CD14-positive monocyte (primary cell): ENCODE data around the gene DPM2. TPM values are rescaled to one million over a fixed set of nuclear protein-coding genes. Genes with fewer than 3 reads are reported as not detected.
A peak's percentile ranks its signal among the peaks of the same experiment; 100 is the strongest.

ENCODE experiments used
- DNase-seq, 3 donors: peaks; one replicate each; pipeline ENCODE4 v3.0.0-alpha.2; 2011 to 2022
- H2AFZ ChIP-seq: 2 replicates; pipeline ENCODE4 v1.6.0; 2012; ENCODE audit warnings: mild to moderate bottlenecking, low read depth, low read length, inconsistent platforms; ENCODE audit not compliant: insufficient read depth, poor library complexity, severe bottlenecking
- H3K27ac ChIP-seq, 2 donors: 1 replicate in 1 of 2; 2 replicates in 1 of 2; pipeline ENCODE4 v1.5.1; 2012 to 2013; ENCODE audit warnings: low read length in 2 of 2, control low read depth in 1 of 2, inconsistent platforms in 1 of 2, low read depth in 1 of 2, mild to moderate bottlenecking in 1 of 2
- H3K27me3 ChIP-seq, 2 donors: one replicate each; pipeline versions ENCODE4 v1.6.0 to v1.6.1; 2011 to 2013; ENCODE audit warnings: low read length in 2 of 2; ENCODE audit not compliant: control insufficient read depth in 2 of 2, insufficient read depth in 2 of 2
- H3K36me3 ChIP-seq, 2 donors: replicated peaks in 1 of 2; 1 replicate in 1 of 2; 2 replicates in 1 of 2; pipeline versions ENCODE4 v1.5.1 to v1.6.1; 2012 to 2013; ENCODE audit warnings: low read length in 2 of 2, control low read depth in 1 of 2, inconsistent platforms in 1 of 2, mild to moderate bottlenecking in 1 of 2; ENCODE audit not compliant: insufficient read depth in 2 of 2, control insufficient read depth in 1 of 2
- H3K4me1 ChIP-seq, 2 donors: 1 replicate in 1 of 2; 2 replicates in 1 of 2; pipeline versions ENCODE4 v1.5.1 to v1.6.1; 2012 to 2013; ENCODE audit warnings: low read length in 2 of 2, control low read depth in 1 of 2, inconsistent platforms in 1 of 2, mild to moderate bottlenecking in 1 of 2, moderate library complexity in 1 of 2; ENCODE audit not compliant: insufficient read depth in 2 of 2, control insufficient read depth in 1 of 2
- H3K4me2 ChIP-seq: replicated peaks from 2 replicates; pipeline ENCODE3; 2012; ENCODE audit warnings: low read length, moderate library complexity, mild to moderate bottlenecking; ENCODE audit not compliant: poor library complexity, severe bottlenecking; ENCODE audit errors: extremely low read depth
- H3K4me3 ChIP-seq, 3 experiments: fragments of 200-600 bp in 1 of 3; sonication (generic) in 1 of 3; replicated peaks in 1 of 3; 1 replicate in 2 of 3; 2 replicates in 1 of 3; pipeline ENCODE4 v1.5.1; 2011 to 2013; ENCODE audit warnings: low read length in 3 of 3, mild to moderate bottlenecking in 3 of 3, control low read depth in 2 of 3, low read depth in 2 of 3, inconsistent platforms in 1 of 3, moderate library complexity in 1 of 3
- H3K79me2 ChIP-seq: 2 replicates; pipeline ENCODE4 v1.6.0; 2012; ENCODE audit warnings: mild to moderate bottlenecking, control low read depth, inconsistent platforms, low read length, moderate library complexity; ENCODE audit not compliant: insufficient read depth
- H3K9ac ChIP-seq: 2 replicates; pipeline ENCODE4 v1.6.0; 2017; ENCODE audit warnings: low read length, mild to moderate bottlenecking; ENCODE audit not compliant: insufficient read depth, poor library complexity, severe bottlenecking
- H3K9me3 ChIP-seq, 2 donors: replicated peaks in 1 of 2; 1 replicate in 1 of 2; 2 replicates in 1 of 2; pipeline versions ENCODE4 v1.5.1 to v1.6.1; 2012 to 2013; ENCODE audit warnings: low read length in 2 of 2, control low read depth in 1 of 2; ENCODE audit not compliant: control insufficient read depth in 1 of 2, insufficient read depth in 1 of 2
- H4K20me1 ChIP-seq: 2 replicates; pipeline ENCODE4 v1.6.0; 2012; ENCODE audit warnings: mild to moderate bottlenecking, low read length, control low read depth, moderate library complexity; ENCODE audit not compliant: insufficient read depth
- H3K27ac Mint-ChIP-seq, 7 donors: one replicate each; pipeline ENCODE4 v1.8.0; 2020; ENCODE audit warnings: mild to moderate bottlenecking in 7 of 7, mixed read lengths in 7 of 7, moderate library complexity in 6 of 7, inconsistent platforms in 2 of 7
- H3K27me3 Mint-ChIP-seq, 3 donors: one replicate each; pipeline ENCODE4 v1.8.0; 2021 to 2022; ENCODE audit warnings: low read depth in 3 of 3, mild to moderate bottlenecking in 3 of 3, mixed read lengths in 3 of 3, moderate library complexity in 3 of 3, inconsistent platforms in 1 of 3
- H3K36me3 Mint-ChIP-seq, 2 donors: one replicate each; pipeline ENCODE4 v1.8.0; 2020; ENCODE audit warnings: mixed read lengths in 2 of 2, inconsistent platforms in 1 of 2, mild to moderate bottlenecking in 1 of 2
- H3K4me1 Mint-ChIP-seq: one replicate; pipeline ENCODE4 v1.8.0; 2020; ENCODE audit warnings: mild to moderate bottlenecking, mixed read lengths
- H3K4me3 Mint-ChIP-seq, 2 donors: one replicate each; pipeline ENCODE4 v1.8.0; 2020; ENCODE audit warnings: mild to moderate bottlenecking in 2 of 2, mixed read lengths in 2 of 2, moderate library complexity in 1 of 2
- H3K9me3 Mint-ChIP-seq, 7 donors: one replicate each; pipeline ENCODE4 v1.8.0; 2020 to 2022; ENCODE audit warnings: mixed read lengths in 7 of 7, mild to moderate bottlenecking in 6 of 7, moderate library complexity in 6 of 7, inconsistent platforms in 2 of 7
- CTCF ChIP-seq: fragments of 200-600 bp; IDR thresholded peaks from one replicate; pipeline ENCODE4 v1.8.0; 2022; ENCODE audit warnings: antibody characterized with exemption, mild to moderate bottlenecking
- WGBS: methylation state at CpG from one replicate; pipeline ENCODE4 v1.1.5; 2013; ENCODE audit warnings: missing lambda C conversion rate; ENCODE audit not compliant: insufficient coverage; 5-methylcytosine and 5-hydroxymethylcytosine counted together
- intact Hi-C, 2 donors: fragments of 100-400 bp; cut with micrococcal nuclease; formaldehyde crosslinking; loops; one replicate each; pipeline versions ENCODE4 v1.15.0 to v1.15.1; 2023
- polyA plus RNA-seq, 3 donors: library from polyadenylated mRNA; depleted of rRNA in 1 of 3; unstranded in 2 of 3; stranded (reverse) in 1 of 3; fragments of 300-500 nt in 2 of 3; fragments of >200 nt in 1 of 3; fragmentation: Illumina TruSeq in 2 of 3; gene quantifications; 1 replicate in 2 of 3; 2 replicates in 1 of 3; pipeline ENCODE4 v1.2.3, GENCODE V29; 2012 to 2021

DPM2 gene
- polyA plus RNA-seq, 3 donors: 22.4 to 28.7 (median 25.4) TPM

GRCh38 chr9:127943731-127944144 lies 6.1 kb upstream of the DPM2 start:
- H3K79me2 ChIP-seq: no peaks in the 10 kb centered on the region
- H3K36me3 Mint-ChIP-seq: peaks cover 6% of the 10 kb centered on the region in 2 donors
- H3K27ac Mint-ChIP-seq: peak overlapping the region in 1 of 7 donors; percentile 57
- peak; percentile 78 for TF ChIP-seq CTCF
- H3K9me3 Mint-ChIP-seq: no peaks in the 10 kb centered on the region
- H2AFZ ChIP-seq: peak overlapping the region; percentile 12
- peak; percentile 71 to 83 (median 79) for DNase-seq
- no peak overlapping the region for H3K4me3 ChIP-seq
- H3K4me2 ChIP-seq: peak overlapping the region; percentile 9
- H3K27me3 ChIP-seq: no peaks in the 10 kb centered on the region
- no peaks in the 10 kb centered on the region for H3K36me3 ChIP-seq
- peaks cover 11 to 13% of the 10 kb centered on the region in 2 donors for H3K4me1 ChIP-seq
- H4K20me1 ChIP-seq: no peaks in the 10 kb centered on the region
- 37% methylated on average over 9 of the region's 13 CpGs for WGBS
- H3K4me3 Mint-ChIP-seq: peak overlapping the region in 1 of 2 donors; percentile 72
- H3K9me3 ChIP-seq: no peaks in the 10 kb centered on the region
- peaks cover 0 to 3% (median 0%) of the 10 kb centered on the region in 3 donors for H3K27me3 Mint-ChIP-seq
- H3K9ac ChIP-seq: no peak overlapping the region
- peaks cover 13% of the 10 kb centered on the region for H3K4me1 Mint-ChIP-seq
- intact Hi-C loops: loop anchor here (1.0 to 10.0 kb wide), 4 partner anchors 91 to 174 kb away; no protein-coding TSS in a partner anchor
- H3K27ac ChIP-seq: no peak overlapping the region

GRCh38 chr9:127943011-127943662 lies 5.5 kb upstream of the DPM2 start:
- WGBS: 68% methylated on average over 11 of the region's 14 CpGs
- Mint-ChIP-seq H3K4me3 (peak overlapping the region in 1 of 2 donors; percentile 30), H3K4me1 (peaks cover 15% of the 10 kb centered on the region), H3K27ac (peak overlapping the region in 3 of 7 donors; percentile 32 to 86 (median 83)), H3K36me3 (peaks cover 6% of the 10 kb centered on the region in 2 donors), H3K9me3 (no peaks in the 10 kb centered on the region), H3K27me3 (peaks cover 0 to 3% (median 0%) of the 10 kb centered on the region in 3 donors)
- Histone ChIP-seq H4K20me1 (no peaks in the 10 kb centered on the region), H3K9me3 (no peaks in the 10 kb centered on the region), H3K36me3 (no peaks in the 10 kb centered on the region), H3K4me3 (no peak overlapping the region), H3K4me1 (peaks cover 11 to 14% of the 10 kb centered on the region in 2 donors), H3K79me2 (no peaks in the 10 kb centered on the region), H3K4me2 (peak overlapping the region; percentile 9), H3K9ac (no peak overlapping the region), H3K27ac (no peak overlapping the region), H3K27me3 (no peaks in the 10 kb centered on the region), H2AFZ (peak overlapping the region; percentile 12)
- peak; percentile 57 for TF ChIP-seq CTCF
- intact Hi-C loops: loop anchor here (1.0 to 10.0 kb wide), 4 partner anchors 92 to 174 kb away; no protein-coding TSS in a partner anchor
- no peak for DNase-seq
